ENCODE data around the gene HSFX4.
"Not testable (repeated sequence)": the region's sequence is repeated elsewhere in the genome, so short reads cannot be mapped to it uniquely, and the experiment has no call there.

- not testable (repeated sequence) for TF ChIP-seq POLR2AphosphoS5, CTCF (IDR thresholded peaks at IDR 0.05)
These were observed 38.5 kb upstream of the HSFX4 start for GRCh38 chrX:149890828-149891227.

Data from esophagus muscularis mucosa (tissue), 3 donors.